EL (cell line): ENCODE data around the gene SQSTM1.
"Not testable (repeated sequence)": the region's sequence is repeated elsewhere in the genome, so short reads cannot be mapped to it uniquely, and the experiment has no call there.

Experiments used
- DNase-seq: peaks from one replicate; pipeline ENCODE4 v3.0.0-alpha.2; 2016

SQSTM1 gene

DNA sequence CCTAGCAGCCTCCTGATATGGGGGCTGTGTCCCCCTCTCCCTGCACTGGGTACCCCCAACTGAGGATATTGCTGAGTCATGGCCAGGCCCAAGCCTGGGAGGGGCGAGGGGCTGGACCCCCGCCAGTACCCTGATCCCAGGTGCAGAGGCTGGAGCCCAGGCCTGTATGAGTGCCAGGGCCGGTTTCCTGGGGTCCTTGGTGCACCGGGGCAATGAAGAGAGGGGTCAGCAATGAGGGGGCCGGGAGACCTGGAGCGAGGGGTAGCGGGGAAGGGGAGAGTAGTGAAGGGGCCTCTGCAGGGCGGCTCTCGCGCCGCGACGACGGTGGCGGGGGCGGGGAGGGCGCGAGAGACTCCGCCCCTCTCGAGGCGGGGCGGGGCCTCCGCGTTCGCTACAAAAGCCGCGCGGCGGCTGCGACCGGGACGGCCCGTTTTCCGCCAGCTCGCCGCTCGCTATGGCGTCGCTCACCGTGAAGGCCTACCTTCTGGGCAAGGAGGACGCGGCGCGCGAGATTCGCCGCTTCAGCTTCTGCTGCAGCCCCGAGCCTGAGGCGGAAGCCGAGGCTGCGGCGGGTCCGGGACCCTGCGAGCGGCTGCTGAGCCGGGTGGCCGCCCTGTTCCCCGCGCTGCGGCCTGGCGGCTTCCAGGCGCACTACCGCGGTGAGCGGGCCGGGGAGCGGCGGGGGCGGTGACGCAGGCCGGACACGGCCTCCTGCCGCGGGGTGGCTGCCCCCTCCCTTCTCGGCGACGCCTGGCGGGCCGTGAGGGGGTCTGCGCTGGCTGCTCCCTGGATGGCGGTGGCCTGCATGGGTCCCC lies at the start of gene SQSTM1:
Gene SQSTM1, plus strand, starts transcription at position 423 of the 815 bp plus-strand sequence. Its CDS starts 32 bp downstream, at position 455.
- DNase-seq = peak; percentile 76

DNA sequence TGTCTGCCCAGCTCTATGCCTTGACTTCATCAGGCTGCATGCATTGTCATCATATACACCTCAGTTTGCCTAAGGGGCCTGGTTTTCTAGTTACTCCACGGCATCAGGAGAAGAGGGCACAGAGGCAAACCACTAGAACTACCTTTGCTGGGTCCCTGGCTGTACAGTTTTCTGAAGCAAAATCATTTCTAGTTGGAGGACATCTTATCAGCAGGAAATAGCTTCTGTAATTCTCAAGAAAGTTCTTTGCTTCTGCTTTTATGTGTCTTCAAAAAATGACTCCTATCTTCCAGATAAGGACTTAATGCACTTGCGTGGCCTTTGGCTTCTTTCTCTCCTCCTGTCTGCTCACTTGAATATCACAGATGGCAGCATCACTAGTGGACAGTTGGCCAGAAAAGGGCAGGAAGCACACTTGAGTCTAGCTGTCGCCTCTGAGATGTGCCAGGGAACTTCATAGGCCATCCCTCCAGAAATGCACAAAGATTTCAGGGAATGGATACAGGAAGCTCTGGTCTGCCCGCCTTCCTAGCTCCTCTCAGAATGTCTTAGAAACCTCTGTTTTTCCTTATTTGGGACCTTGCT lies 49.3 kb upstream of the SQSTM1 start:
- no peak for DNase-seq

GRCh38 chr5:179772351-179772750 lies 48.4 kb upstream of the SQSTM1 start:
- DNase-seq = no peak

- DNase-seq = no peak
Observed at GRCh38 chr5:179773686-179774040, 47.0 kb upstream of the SQSTM1 start.

- no peak for DNase-seq
Observed at GRCh38 chr5:179774442-179774841, 46.3 kb upstream of the SQSTM1 start.

- DNase-seq = no peak
Observed at GRCh38 chr5:179776411-179776938, 44.2 kb upstream of the SQSTM1 start.

DNA sequence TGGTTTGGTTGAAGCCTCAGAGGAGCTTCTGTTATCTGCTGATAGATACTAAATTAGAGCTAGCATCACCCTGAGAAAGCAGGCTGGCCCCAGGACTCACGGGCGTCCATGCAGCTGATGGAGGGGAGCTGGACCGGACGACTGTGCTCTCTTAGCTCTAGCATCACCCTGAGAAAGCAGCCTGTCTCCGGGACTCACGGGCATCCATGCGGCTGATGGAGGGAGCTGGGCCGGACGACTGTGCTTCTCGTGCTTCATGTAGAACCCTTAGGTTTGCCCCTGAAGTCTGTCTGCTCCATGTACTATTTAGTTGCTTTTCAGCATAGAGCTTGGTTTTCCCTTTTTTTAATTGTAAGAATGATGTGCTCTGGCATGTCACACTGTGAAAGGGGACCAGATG lies 43.2 kb upstream of the SQSTM1 start:
- no peak for DNase-seq

DNA sequence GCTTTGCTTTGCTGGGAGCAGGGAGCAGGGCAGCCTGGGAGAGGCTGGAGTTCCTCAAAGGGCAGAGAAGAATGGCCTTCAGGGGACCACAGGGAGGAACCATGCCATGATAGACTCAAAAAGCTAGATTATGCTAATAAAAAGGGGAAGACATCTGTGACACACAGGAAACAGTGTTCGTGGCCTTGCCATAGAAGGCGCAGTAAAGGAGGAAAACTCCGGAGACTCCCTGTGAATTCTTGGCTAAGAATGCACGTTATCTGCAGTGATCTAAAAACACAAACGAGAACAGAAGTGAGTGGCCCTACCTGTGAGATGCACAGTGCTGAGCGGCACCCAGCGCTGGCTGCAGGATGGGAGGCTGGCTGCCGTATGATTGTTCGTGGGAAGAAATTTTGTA lies 42.8 kb upstream of the SQSTM1 start:
- DNase-seq = no peak

GRCh38 chr5:179778591-179778990 lies 42.1 kb upstream of the SQSTM1 start:
- no peak for DNase-seq

- no peak for DNase-seq
Observed at GRCh38 chr5:179779826-179780225, 40.9 kb upstream of the SQSTM1 start.

DNA sequence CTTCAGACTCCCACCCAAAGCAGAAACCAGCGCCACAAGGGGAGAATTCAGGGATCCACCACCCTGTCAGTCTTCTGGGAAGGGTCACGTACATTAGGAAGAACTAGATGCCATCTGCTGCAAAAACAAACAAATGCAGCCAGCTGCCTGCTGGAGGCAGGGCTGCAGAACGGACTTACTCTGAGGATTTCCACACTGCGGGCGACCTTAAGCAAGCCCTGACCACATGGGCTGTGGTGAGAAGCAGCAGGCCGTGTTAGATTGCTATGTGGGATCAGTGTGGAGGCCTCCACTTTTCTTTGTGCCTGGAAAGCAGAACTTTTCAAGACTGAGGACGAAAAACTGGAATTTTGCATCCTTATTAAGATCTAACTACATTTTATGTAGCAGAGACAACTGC lies 40.3 kb upstream of the SQSTM1 start:
- no peak for DNase-seq

DNA sequence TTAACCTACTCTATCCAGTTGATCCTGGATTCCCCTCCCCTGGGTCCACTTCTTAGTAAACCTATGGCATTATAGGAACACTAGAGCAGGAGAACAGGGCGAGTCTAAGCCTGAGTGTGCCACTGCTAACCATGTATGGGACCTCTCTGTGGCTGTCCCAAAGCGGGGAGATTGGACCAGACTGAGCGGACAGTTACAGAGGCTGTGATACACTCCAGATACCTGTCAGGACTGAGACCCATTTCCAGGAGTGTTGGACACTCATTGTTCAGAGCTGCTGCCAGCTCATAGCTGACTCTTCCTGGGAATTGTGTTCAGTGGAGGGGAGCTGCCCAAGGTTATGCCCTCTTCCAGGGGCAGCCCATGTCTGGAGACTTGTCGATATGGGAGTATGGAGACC lies 38.9 kb upstream of the SQSTM1 start:
- DNase-seq = no peak

DNA sequence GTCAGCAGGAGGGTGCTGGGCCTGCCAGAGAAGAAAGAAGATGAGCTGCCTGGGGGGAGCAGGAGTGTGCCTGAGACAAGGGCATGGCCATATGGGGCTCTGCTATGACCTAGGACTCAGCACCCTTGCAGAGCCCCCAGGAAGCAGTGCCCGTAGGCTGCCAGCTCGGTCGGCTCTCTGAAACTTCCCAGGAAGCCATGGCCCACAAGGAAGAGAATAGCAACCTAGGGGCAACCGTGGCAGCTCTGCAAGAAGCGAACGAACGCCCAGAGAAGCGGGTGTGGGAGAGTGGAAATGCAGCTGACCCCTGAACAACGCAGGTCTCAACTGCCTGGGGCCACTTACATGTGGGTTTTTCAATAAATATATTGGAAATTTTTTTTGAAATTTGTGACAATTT lies 37.6 kb upstream of the SQSTM1 start:
- DNase-seq = no peak

DNA sequence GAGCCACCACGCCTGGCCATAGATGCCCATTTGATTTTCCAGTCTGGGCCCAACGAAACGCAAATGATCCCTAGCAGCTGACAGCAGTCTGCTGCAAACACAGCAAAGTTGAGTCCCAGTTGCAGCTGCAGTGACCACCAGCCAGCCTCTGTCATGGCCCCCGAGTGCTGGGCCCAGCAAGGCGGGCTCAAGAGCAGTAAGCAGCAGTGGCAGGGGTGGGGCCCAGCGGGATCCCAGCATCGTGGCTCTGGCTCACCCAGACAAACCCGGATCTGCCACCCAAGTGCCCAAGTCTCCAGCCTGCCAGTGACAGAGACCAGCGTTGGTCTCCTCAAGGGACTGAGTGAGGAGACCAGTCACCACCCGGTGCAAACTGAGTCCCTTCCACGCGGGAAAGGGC lies 33.8 kb upstream of the SQSTM1 start:
- DNase-seq = no peak

DNA sequence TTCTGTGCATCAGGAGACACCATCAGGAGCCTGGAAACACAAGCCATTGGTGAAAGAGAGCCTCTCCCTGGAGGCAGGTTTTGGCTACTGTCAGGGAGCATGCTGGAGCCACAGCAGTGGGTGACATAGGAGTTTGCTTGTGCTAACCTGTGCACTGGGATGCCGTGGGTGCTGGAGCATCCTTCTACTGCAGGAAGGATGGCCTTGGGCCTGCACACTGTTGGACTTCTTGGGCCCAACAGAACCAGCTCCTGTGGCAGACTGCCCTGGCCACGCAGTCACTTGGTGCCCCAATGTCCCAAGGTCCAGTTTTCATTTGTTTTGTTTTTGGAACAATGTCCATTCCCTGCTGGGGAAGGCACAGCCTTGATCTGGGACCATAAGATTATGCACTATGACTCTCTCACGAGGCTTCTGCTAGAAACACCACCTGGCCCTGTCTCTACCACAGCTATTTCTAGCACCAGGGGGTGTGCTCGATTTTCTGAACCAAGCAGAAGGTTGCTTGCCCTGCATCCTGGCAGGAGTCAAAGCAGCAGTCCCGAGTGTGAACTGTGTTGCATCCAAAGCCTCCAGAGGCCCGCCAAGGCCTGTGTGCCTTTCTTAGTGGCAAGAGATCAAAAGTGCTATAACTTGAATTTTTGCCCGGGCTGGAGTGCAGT lies 32.4 kb upstream of the SQSTM1 start:
- DNase-seq = no peak

- not testable (repeated sequence) for DNase-seq
Observed at GRCh38 chr5:179789278-179789677, 31.4 kb upstream of the SQSTM1 start.

GRCh38 chr5:179791881-179792611 lies 28.7 kb upstream of the SQSTM1 start:
- DNase-seq = no peak

GRCh38 chr5:179792612-179793467 lies 27.9 kb upstream of the SQSTM1 start:
- no peak for DNase-seq

GRCh38 chr5:179793468-179794139 lies 27.1 kb upstream of the SQSTM1 start, which contains the start of gene LTC4S:
LTC4S (plus strand) TSS chr5:179793986; CDS start chr5:179794081, 95 bp downstream.
- DNase-seq = peak; percentile 8

DNA sequence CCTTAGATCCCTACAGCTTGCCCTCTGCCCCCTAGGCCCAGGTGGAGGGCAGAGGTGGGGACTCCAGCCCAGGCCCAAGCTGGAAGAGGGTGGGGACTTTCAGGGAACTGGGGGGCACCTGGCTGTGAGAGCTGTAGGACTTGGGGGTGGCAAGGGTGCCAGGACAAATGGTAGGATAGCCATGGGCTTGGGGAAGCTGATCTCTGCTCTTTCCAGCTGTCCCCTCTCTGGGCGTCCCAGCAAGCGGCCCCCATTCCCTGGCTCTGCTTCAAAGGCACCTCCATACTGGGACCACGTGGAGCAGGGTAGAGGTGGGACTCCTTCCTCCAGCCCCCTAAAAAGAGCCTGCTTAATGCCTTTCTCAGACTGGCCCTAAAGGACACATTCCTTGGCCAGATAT lies 26.5 kb upstream of the SQSTM1 start:
- no peak for DNase-seq

GRCh38 chr5:179794575-179794974 lies 26.1 kb upstream of the SQSTM1 start:
- no peak for DNase-seq
